Sigmoid colon (tissue), 7 donors: Measurements from ENCODE around the gene ARHGEF10L. TPM values are rescaled to one million over a fixed set of nuclear protein-coding genes. Genes with fewer than 3 reads are reported as not detected.

Experiments used
- DNase-seq: peaks from one replicate; pipeline ENCODE4 v3.0.0-alpha.2; 2019
- H3K27ac ChIP-seq, 4 donors: fragments of 200-600 bp; sonication (generic); one replicate each; pipeline ENCODE4 v1.5.1; 2016 to 2019; ENCODE audit warnings: mild to moderate bottlenecking in 1 of 4
- H3K27me3 ChIP-seq, 3 donors: fragments of 200-600 bp; sonication (generic); one replicate each; pipeline ENCODE4 v1.5.1; 2019; ENCODE audit warnings: mild to moderate bottlenecking in 1 of 3
- H3K36me3 ChIP-seq, 4 donors: fragments of 200-600 bp; sonication (generic); one replicate each; pipeline ENCODE4 v1.5.1; 2016 to 2019
- H3K4me1 ChIP-seq, 4 donors: fragments of 200-600 bp; sonication (generic); one replicate each; pipeline ENCODE4 v1.5.1; 2017 to 2019
- H3K4me3 ChIP-seq, 4 donors: fragments of 200-600 bp; sonication (generic); one replicate each; pipeline ENCODE4 v1.5.1; 2017 to 2019; ENCODE audit warnings: mild to moderate bottlenecking in 2 of 4, moderate library complexity in 1 of 4
- H3K9me3 ChIP-seq, 4 donors: fragments of 200-600 bp in 3 of 4; sonication (generic) in 3 of 4; one replicate each; pipeline versions ENCODE4 v1.5.1 to v1.6.1; 2013 to 2019
- EP300 ChIP-seq, 4 donors: sonication (generic); formaldehyde crosslinking; IDR thresholded peaks; one replicate each; pipeline ENCODE4 v1.6.1; 2017; ENCODE audit warnings: antibody characterized with exemption in 4 of 4
- POLR2A ChIP-seq, 2 donors: fragments of 450-650 bp; IDR thresholded peaks; one replicate each; pipeline ENCODE4 v1.6.1; 2016; ENCODE audit warnings: antibody characterized with exemption in 2 of 2, mild to moderate bottlenecking in 2 of 2, moderate library complexity in 2 of 2
- POLR2AphosphoS5 ChIP-seq, 4 donors: sonication (generic); formaldehyde crosslinking; IDR thresholded peaks; one replicate each; pipeline ENCODE4 v1.6.1; 2017; ENCODE audit warnings: antibody characterized with exemption in 4 of 4
- WGBS, 2 donors: extraction: QIAGEN DNeasy Blood & Tissue Kit; methylation state at CpG; one replicate each; pipeline ENCODE4 v1.1.7; 2013; 5-methylcytosine and 5-hydroxymethylcytosine counted together
- intact Hi-C: fragments of 100-400 bp; cut with DNase I; formaldehyde crosslinking; loops from one replicate; pipeline ENCODE4 v1.15.1; 2023
- polyA plus RNA-seq, 3 donors: library from polyadenylated mRNA; stranded (reverse); fragments of 200-250 nt; gene quantifications; one replicate each; pipeline ENCODE4 v1.2.3, GENCODE V29; 2013
- total RNA-seq, 4 donors: library from RNA; depleted of rRNA; stranded (reverse); fragments of >200 nt; gene quantifications; one replicate each; pipeline ENCODE4 v1.1.0, GENCODE V29; 2016
- TF ChIP-seq, protein P1 (sequence below), 4 experiments: fragments of 450-650 bp in 3 of 4; fragments of 200-600 bp in 1 of 4; IDR thresholded peaks; one replicate each; pipeline ENCODE4 v1.5.1; 2016 to 2019; ENCODE audit warnings: antibody characterized with exemption in 4 of 4, mild to moderate bottlenecking in 3 of 4, moderate library complexity in 2 of 4
- donor health status: healthy with polysubstance abuse.
- donor health status: Bipolar disorder and iron deficiency.
- donor health status: healthy.

The ARHGEF10L gene
- total and polyA plus RNA-seq, 7 donors = 25.0 to 76.2 (median 33.0) TPM

DNA sequence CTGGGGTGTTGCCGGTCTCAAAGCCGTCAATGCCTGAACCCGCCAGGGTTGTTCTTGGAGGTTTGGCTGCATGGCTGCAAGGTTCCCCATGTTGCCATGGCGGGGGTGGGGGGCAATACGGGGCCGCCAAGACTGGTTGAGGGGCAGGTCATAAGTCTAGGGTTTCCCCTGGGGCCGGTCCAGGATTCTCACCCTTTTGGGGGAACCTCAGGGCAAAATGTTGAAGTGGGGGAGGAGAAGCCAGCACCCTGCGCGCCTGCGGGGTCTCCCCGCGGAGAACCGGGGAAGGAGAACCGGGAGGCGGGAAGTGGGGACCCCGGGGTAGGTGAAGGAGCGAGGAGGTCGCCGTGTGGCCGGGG lies 401 bp upstream of the ARHGEF10L start:
- H3K36me3 ChIP-seq = no peaks in the 10 kb centered on the region
- H3K4me1 ChIP-seq = peaks cover 0 to 49% (median 45%) of the 10 kb centered on the region in 4 donors
- DNase-seq = no peak
- peak overlapping the region; percentile 90 to 97 (median 96) for H3K27ac ChIP-seq
- H3K4me3 ChIP-seq = peak overlapping the region in 3 of 4 donors; percentile 87 to 96 (median 88)
- no peaks in the 10 kb centered on the region for H3K9me3 ChIP-seq
- H3K27me3 ChIP-seq = no peaks in the 10 kb centered on the region
- TF ChIP-seq POLR2AphosphoS5 (IDR thresholded peaks at IDR 0.05) (no peak), POLR2A (IDR thresholded peaks at IDR 0.05) (no peak), EP300 (IDR thresholded peaks at IDR 0.05) (no peak)
- TF ChIP-seq, protein P1, sequence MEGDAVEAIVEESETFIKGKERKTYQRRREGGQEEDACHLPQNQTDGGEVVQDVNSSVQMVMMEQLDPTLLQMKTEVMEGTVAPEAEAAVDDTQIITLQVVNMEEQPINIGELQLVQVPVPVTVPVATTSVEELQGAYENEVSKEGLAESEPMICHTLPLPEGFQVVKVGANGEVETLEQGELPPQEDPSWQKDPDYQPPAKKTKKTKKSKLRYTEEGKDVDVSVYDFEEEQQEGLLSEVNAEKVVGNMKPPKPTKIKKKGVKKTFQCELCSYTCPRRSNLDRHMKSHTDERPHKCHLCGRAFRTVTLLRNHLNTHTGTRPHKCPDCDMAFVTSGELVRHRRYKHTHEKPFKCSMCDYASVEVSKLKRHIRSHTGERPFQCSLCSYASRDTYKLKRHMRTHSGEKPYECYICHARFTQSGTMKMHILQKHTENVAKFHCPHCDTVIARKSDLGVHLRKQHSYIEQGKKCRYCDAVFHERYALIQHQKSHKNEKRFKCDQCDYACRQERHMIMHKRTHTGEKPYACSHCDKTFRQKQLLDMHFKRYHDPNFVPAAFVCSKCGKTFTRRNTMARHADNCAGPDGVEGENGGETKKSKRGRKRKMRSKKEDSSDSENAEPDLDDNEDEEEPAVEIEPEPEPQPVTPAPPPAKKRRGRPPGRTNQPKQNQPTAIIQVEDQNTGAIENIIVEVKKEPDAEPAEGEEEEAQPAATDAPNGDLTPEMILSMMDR (IDR thresholded peaks at IDR 0.05) = no peak
- WGBS, 2 donors = 6 to 12% methylated on average over 20 of the region's 20 CpGs
- intact Hi-C loops = loop anchor here (5.0 kb wide), 2 partner anchors 37 to 627 kb away; no protein-coding TSS in a partner anchor

DNA sequence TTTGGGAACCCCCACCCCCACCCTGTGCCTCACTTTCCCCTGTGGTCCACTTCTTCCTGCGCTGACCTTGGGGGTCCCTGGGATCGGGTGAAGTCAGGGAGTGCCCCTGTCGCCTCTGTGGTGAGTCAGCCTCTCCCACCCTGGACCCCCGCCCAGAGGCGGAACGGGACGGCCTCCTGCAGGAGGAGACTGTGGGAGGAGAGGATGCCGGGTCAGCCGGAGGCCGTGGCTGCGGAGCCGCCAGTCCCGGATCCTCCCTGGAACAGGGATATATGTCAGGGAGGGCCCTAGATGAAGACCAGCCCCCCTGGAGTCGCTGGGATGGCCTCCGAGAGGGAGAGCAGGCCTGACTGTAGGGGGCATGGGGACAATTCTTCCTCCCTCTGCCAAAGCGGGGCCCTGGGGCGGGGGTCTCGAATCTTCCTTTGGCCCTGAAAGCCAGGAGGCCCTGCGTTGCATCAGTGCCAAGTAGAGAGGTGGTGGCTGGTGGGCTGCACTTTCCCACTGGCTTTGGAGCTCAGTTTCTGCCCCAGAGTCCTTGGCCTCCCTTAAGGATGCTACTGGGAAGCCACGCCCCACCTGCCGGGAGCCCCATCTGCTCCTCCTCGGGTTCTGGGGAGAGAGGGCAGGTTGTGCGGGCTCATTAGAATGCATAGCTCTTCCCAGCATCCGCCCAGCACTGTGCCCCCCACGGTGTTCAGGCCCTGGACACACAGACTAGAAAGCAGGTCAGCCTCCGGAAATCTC lies 930 bp downstream of the ARHGEF10L start:
- Histone ChIP-seq H3K36me3 (no peaks in the 10 kb centered on the region), H3K27me3 (no peaks in the 10 kb centered on the region), H3K4me1 (peaks cover 0 to 58% (median 49%) of the 10 kb centered on the region in 4 donors), H3K27ac (peak overlapping the region; percentile 96 to 98 (median 97)), H3K4me3 (peak overlapping the region; percentile 78 to 96 (median 88)), H3K9me3 (no peaks in the 10 kb centered on the region)
- intact Hi-C loops = loop anchor here (2.0 kb wide), 1 partner anchor 20 kb away; no protein-coding TSS in a partner anchor
- no peak for TF ChIP-seq POLR2A (IDR thresholded peaks at IDR 0.05)
- TF ChIP-seq POLR2AphosphoS5 (IDR thresholded peaks at IDR 0.05) = peak; percentile 5 to 59 (median 26)
- TF ChIP-seq, protein P1 (IDR thresholded peaks at IDR 0.05) = no peak
- TF ChIP-seq EP300 (IDR thresholded peaks at IDR 0.05) = no peak
- WGBS, 2 donors = 3 to 9% methylated on average over 26 of the region's 26 CpGs
- DNase-seq = peak; percentile 87

DNA sequence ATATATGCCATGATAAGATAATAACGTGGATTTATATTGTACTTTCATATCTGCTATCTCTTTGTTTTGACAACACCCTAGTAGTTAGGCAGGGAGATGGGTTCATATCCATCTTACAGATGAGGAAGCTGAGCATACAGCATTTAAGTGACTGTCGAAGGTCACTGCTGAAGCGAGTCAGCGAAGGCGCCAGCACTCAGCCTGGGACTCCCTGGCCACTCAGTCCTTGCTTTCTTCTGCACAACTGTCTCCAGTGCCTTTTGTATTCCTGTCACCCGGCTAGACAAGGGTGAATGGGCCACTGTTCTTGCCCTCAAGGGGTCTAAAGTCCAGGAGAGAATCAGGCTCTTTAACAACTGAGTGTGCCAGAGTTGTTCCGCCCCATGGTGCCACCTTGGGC lies 3.1 kb downstream of the ARHGEF10L start:
- WGBS, 2 donors = 39 to 74% methylated on average over 7 of the region's 7 CpGs
- H3K4me1 ChIP-seq = peaks cover 0 to 73% (median 58%) of the 10 kb centered on the region in 4 donors

DNA sequence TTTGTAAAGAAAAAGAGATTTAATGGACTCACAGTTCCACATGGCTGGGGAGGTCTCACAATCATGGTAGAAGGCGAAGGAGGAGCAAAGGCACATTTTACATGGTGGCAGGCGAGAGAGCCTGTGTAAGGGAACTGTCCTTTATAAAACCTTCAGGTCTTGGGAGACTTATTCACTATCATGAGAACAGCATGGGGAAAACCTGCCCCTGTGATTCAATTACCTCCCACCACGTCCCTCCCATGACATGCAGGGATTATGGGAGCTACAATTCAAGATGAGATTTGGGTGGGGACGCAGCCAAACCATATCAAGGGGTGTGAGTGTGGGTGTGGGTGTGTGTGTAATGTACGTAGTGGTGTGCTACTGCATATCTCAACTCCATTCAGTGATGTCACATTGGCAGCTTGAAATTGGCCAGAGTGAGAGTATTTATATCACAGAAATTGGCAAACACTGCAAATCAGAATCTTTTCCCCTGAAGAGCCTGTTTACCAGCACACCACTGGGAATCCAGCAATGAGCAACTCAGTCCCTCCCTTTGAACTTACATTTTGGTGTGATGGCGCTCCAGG lies 5.4 kb downstream of the ARHGEF10L start:
- intact Hi-C loops = no loop called here
- H3K4me1 ChIP-seq = peaks cover 0 to 55% (median 44%) of the 10 kb centered on the region in 4 donors
- H3K4me3 ChIP-seq = no peak overlapping the region
- DNase-seq = no peak
- no peaks in the 10 kb centered on the region for H3K36me3 ChIP-seq
- WGBS, 2 donors = 36 to 62% methylated on average over 6 of the region's 6 CpGs
- no peaks in the 10 kb centered on the region for H3K9me3 ChIP-seq
- no peak for TF ChIP-seq POLR2A (IDR thresholded peaks at IDR 0.05)
- TF ChIP-seq, protein P1 (IDR thresholded peaks at IDR 0.05) = no peak
- no peak for TF ChIP-seq EP300 (IDR thresholded peaks at IDR 0.05)
- TF ChIP-seq POLR2AphosphoS5 (IDR thresholded peaks at IDR 0.05) = no peak
- H3K27me3 ChIP-seq = no peaks in the 10 kb centered on the region
- H3K27ac ChIP-seq = peak overlapping the region; percentile 43 to 79 (median 58)

More for the DNA sequence above, 3.1 kb downstream of the ARHGEF10L start:
- no peak for TF ChIP-seq POLR2A (IDR thresholded peaks at IDR 0.05)
- TF ChIP-seq, protein P1 (IDR thresholded peaks at IDR 0.05) = no peak
- TF ChIP-seq EP300 (IDR thresholded peaks at IDR 0.05) = no peak
- TF ChIP-seq POLR2AphosphoS5 (IDR thresholded peaks at IDR 0.05) = no peak
- H3K36me3 ChIP-seq = no peaks in the 10 kb centered on the region
- no peak overlapping the region for H3K4me3 ChIP-seq
- H3K27ac ChIP-seq = peak overlapping the region in 2 of 4 donors; percentile 2 to 31
- no peak for DNase-seq
- no peaks in the 10 kb centered on the region for H3K9me3 ChIP-seq
- H3K27me3 ChIP-seq = no peaks in the 10 kb centered on the region
- intact Hi-C loops = no loop called here
